Tongue (tissue), 2 donors: ENCODE data around the gene THAP4. TPM values are rescaled to one million over a fixed set of nuclear protein-coding genes. Genes with fewer than 3 reads are reported as not detected.

ENCODE experiments used
- DNase-seq: peaks from one replicate; pipeline ENCODE4 v3.0.0-alpha.2; 2015
- total RNA-seq: library from RNA; depleted of rRNA; stranded (reverse); fragments of >200 nt; gene quantifications from one replicate; pipeline ENCODE4 v1.2.3, GENCODE V29; 2014

THAP4 gene
- total RNA-seq, 1 donor from 2014 or later, result 27.5 TPM

DNA sequence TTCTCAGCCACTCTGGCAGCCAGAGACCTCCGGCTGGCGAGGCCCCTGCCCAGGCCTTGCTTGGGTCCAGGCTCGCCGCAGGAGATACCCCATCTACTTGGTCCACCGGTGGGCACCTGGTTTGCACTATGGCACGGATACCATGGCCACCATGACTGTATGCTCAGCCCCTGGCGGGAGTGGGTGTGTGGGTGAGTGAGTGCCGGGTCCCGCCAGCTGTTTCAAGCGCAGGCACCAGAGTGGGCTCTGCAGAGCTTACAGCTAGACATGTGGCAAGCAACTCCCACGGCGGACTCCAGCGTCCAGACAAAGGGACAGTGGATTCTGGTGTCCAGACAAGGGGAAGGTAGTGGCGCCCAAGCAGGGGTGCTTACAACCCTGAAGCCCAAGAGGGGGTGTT lies 2.0 kb upstream of the THAP4 start:
- no peak for DNase-seq

DNA sequence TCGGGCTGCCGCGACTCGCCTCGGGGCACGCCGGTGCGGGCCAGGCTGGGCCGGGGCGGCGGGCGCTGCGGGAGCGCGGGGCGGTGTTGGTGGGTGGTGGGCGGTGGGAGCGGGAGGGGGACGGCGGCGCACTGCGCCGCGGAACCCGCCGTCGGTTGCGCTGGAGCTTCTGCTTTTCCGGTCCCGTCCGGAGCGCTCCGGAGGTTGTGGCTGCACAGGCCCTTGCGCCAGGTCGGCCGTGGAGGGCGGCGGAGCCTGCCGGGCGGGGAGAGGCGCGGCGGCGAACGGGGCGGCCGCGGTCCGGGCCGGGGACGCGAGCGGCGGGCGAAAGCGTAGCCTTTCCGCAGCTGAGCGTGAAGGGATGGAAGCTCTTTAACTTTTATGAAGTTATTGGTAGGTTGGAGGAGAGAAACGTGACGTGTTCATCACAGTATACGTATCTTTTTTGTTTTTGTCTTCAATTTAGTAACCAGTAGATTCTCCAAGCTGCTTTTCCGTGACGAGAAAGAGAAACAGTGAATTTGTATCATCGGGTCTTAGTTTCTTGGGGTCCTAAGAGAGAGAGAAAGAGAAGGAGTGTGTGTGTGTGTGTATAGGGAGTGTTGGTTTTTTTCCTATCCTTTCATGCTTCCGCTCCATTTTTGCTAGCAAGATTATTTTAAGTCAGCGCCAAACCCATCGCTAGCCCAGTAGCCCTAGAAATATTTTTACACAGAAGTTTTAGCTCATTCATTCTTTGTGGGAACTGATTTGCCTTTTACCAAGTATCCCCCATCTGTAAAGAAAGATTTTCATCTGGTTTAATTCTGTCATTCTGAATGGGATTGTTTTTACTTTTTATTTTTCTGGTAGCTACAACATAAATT lies 1.1 kb upstream of the THAP4 start:
- no peak for DNase-seq

- DNase-seq, result peak; percentile 46
These were observed 558 bp downstream of the THAP4 start for GRCh38 chr2:241636182-241637017.

DNA sequence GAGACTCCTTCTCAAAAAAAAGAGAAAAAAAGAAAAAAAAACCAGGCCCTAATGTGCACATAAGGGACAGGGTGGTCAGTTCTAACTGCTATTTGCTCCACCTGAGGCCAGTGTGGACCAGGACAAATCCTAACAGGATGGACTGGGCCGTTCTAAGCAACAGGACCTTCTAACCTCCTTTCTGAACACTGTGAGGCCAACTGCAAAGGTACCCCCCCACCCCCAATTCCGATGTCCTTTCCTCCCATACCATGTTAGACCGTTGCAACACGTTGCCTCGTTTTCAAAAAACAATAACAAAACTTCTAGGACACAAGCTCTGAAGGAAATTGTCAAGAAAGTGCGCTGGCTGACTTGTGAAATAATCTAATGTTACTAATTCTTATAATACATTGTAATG lies 1.2 kb downstream of the THAP4 start:
- DNase-seq, result peak; percentile 12

DNA sequence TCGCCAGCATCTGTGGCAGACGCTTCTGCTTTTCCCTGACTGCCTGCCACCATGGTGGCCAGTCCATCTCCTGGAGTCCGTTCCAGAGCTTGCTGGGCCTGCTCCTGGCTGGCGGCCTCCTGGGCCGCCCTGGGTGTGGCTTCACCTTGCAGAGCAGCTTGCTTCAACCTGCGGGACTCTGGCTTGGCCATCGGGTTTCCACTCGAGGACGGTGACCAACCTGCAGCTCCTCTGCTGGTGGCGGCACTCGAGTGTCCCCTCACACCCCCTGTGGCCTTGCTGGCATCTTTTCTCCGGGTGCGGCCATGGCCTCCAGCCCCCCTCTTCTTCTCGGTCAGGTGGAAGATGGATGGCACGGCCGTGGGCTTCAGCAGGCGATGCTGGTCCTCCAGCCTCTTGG lies 3.4 kb downstream of the THAP4 start:
- DNase-seq, result no peak

DNA sequence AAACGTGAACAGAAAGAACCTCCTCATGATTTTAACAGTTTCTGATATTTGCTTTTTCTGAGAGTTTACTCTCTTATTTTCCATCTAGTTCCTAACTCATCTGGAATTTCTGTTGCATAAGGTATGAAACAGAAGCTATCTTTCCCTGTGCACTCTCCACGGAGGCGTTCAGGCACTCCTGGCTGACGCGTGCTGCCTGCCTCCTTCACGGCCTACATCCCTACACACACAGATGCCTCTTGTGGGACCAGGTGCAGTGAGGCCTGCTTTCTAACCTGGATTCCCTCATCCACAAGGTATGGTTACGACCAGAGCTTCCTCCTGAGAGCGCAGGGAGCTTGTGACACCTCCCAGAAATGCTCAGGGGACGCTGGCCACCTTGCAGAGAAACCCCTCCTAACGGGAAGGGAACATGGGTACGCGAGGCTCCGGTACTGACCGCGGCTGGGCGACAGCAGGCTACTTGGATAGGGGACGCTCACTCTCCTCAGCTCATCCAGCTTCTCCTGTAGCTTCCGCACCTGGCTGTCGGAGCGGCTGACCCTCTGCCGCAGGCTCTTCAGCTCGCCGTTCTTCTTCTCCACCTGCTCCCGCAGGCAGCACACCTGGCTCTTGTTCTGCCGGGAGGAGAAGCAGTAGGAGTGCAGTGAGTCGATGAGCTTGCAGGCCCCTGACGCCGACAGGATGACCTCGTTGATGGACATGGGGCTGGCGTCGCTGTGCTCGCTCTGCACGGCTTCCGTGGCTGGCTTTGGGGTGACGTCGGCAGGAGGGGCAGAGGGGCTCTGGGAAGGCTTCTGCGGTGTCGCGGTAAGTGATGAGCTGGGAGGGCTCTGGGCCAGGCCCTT lies 4.3 kb downstream of the THAP4 start:
- DNase-seq, result no peak

GRCh38 chr2:241629762-241630435 lies 7.1 kb downstream of the THAP4 start:
- no peak for DNase-seq

GRCh38 chr2:241627675-241628074 lies 9.3 kb downstream of the THAP4 start:
- DNase-seq, result no peak

DNA sequence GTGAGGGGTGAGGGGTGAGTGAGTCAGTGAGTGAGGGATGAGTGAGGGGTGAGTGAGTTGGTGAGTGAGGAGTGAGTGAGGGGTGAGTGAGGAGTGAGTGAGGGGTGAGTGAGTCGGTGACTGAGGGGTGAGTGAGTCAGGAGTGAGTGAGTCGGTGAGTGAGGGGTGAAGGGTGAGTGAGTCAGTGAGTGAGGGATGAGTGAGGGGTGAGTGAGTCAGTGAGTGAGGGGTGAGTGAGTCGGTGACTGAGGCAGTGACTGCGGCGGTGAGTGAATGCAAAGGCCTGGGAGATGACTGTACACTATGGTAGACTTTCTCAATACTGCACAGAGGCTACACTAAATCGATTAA lies 16.6 kb downstream of the THAP4 start:
- DNase-seq, result no peak

DNA sequence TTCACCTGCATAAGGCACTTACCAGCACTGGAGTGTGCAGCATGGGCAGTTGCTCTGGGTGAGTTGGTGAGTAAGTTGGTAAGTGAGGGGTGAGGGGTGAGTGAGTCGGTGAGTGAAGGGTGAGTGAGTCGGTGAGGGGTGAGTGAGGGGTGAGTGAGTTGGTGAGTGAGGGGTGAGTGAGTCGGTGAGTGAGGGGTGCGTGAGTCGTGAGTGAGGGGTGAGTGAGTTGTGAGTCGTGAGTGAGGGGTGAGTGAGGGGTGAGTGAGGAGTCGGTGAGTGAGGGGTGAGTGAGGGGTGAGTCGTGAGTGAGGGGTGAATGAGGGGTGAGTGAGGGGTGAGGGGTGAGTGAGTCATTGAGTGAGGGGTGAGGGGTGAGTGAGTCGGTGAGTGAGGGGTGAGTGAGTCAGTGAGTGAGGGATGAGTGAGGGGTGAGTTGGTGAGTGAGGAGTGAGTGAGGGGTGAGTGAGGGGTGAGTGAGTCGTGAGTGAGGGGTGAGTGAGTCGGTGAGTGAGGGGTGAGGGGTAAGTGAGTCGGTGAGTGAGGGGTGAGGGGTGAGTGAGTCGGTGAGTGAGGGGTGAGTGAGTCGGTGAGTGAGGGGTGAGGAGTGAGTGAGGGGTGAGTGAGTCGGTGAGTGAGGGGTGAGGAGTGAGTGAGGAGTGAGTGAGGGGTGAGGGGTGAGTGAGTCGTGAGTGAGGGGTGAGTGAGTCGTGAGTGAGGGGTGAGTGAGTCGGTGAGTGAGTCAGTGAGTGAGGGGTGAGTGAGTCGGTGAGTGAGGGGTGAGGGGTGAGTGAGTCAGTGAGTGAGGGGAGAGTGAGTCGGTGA lies 17.1 kb downstream of the THAP4 start:
- no peak for DNase-seq

GRCh38 chr2:241618829-241619228 lies 18.1 kb downstream of the THAP4 start:
- no peak for DNase-seq

DNA sequence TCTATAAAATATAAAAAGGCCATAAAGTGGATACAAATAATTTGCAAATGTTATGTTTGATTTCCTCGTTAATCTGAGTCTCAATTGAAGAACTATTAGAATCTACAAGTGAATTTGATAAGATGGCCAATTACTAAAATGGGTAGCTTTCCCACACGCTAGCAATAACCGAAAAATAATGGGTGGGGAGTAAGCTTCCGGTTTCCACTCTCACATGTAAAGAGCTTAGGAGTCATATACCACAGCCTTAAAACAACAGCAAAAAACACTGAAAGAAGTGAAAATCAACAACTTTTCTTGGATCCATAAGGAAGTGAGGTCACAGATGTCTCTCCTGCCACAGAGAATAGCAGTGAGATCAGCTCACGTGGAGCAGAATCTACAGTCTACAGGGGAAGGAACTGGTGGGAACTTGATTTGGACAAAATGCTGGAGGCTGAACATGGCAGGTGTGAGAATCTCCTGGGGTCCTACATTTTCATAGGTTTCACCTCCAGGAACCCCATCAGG lies 18.6 kb downstream of the THAP4 start:
- no peak for DNase-seq

GRCh38 chr2:241617431-241618154 lies 19.4 kb downstream of the THAP4 start:
- peak; percentile 54 for DNase-seq

DNA sequence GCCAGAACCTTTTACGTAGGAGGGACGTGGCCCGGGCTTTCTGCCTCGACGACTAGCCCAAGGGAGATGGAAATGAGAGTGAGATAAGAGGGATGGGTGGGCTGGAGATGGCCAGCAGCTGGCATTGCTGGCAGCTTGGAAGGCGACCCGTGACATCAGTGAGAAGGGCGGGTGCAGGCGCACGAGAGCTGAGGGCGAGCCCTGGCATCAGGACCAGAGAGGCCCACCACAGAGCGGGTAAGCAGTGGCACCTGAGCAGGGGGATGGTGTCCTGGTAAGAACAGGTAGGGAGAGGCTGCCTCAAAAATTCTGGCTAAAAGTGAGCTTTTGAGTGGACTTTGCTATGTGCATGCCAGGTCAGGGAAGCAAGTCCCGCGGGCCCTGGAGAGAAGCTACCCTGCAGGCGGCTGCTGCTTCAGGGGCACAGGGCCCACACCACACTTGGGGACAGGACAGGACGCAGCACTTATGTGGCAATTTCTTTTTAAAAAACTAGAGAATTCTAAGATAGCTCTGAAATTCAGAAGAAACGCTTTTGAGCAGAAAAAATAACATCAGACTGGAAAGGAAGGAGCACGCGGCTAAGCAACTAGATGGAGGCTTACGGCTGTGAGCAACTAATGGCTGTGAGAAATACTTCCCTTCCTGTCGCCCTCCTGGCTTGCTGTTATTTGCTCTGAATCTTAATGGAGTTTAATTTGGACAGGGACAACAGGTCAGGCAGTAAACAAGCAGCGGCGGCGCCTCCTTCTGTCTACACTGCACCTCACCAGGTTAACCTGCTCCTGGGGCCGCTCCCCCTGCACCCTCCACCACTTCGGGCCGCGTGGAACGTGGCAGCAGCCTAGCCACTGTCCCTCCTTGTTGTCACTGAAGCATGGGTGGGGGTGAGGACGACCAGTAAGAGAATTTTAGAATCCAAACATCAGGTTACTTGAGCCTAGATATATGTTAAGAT lies 20.5 kb downstream of the THAP4 start:
- DNase-seq, result no peak

DNA sequence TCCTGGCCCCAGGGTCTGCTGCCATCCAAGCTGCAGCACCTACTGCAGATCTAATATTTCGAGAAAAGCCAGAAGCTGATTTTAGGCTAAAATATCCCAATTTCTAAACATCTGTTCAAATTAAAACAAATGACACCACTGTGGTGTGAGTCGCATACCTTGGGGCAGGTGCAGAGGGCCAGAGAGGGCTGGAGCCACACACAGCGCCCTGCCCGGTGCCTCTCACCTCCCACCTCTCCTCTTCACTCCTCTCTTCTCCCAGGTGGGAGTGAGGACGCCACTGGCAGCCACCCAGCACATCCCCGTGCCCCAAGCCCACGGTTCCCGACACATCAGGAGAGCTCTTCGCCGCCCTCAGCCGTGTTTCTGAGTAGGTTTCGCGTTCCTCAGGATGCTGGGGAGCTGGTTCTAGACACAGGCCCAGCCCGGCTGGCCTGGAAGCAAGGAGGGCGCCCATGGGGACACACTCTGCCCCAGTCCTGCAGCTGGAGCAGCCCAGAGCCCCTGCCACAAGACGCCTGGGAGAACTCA lies 21.4 kb downstream of the THAP4 start:
- no peak for DNase-seq

DNA sequence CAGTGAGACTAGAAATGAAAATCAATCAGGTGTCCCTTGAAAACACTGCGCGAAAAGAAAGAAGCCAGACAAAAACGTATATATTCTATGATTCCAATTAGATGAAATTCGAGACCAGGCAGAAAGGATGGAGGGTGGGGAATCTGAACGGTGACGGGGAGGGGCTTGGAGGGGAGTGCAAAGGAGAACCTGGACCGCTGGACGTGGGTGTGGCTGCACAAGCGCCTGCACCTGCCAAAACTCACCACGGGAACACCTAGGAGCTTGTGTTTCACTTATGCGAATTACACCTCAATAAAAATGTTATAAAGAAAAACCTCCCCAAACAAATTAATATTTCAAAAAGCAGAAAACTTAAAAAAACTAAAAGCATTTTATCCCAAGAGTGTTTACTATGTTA lies 21.9 kb downstream of the THAP4 start:
- no peak for DNase-seq

DNA sequence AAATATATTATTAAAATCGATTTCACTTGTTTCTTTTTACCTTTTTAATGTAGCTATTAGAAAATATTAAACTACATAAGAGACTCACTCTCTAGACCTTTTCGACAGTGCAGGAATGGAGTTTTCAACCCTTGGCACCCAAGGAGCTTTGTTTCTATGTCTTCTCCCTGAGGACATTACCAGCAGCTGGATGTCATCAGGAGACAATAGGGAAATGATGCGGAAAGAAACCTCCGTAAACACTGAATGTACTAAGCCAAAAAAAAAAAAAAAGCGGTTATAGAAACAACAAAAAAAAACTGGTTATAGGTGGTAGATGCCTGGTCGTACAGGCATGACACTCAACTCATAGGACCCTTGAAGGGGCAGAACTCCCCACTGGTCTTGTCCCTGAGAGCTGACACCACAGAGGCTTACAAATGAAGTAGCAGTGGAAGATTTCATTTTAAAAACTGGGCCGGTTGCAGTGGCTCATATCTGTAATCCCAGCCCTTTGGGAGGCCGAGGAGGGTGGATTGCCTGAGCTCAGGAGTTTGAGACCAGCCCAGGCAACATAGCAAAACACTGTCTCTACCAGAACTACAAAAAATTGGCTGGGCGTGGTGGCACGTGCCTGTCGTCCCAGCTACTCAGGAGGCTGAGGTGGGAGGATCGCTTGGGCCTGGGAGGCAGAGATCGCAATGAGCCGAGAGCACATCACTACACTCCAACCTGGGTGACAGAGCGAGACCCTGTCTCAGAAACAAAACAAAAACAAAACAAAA lies 23.8 kb downstream of the THAP4 start:
- DNase-seq, result no peak
